GM13976 (cell line): ENCODE data around the gene DDX52.

Experiments used
- DNase-seq: peaks from one replicate; pipeline ENCODE4 v3.0.0; 2012; ENCODE audit warnings: low spot score
- in situ Hi-C: fragments of 300-500 bp; cut with MboI; formaldehyde crosslinking; loops from one replicate; pipeline ENCODE4 v1.12.0; 2022; ENCODE audit warnings: low sequenced_read_pairs, mixed read lengths, inconsistent platforms; ENCODE audit not compliant: unreplicated experiment
- TF ChIP-seq, protein P1 (sequence below): IDR thresholded peaks from 2 replicates; pipeline ENCODE4 v1.5.1; 2012; ENCODE audit warnings: borderline replicate concordance, mild to moderate bottlenecking; ENCODE audit not compliant: insufficient read depth; ENCODE audit errors: extremely low read depth, missing control alignments, control extremely low read depth

The DDX52 gene

DNA sequence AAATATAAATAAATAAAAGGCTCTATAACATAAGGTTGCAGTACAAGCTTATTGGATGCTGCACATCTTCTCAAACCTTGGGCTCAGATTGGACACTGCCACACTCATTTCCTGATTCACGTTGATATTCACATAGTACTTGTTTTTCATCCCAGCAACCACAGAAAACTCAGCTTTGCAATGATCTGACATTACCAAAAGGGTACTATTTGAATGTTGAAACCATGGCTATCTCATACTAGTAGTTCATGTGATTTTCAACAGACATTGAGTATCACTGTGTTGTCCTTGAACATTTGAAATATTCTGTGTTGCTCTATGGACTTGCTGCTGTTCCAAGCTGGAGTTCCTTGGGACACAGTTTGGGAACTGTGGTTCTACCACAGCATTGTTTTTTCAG lies 14.0 kb upstream of the DDX52 start:
- in situ Hi-C loops, result no loop called here
- TF ChIP-seq, protein P1, sequence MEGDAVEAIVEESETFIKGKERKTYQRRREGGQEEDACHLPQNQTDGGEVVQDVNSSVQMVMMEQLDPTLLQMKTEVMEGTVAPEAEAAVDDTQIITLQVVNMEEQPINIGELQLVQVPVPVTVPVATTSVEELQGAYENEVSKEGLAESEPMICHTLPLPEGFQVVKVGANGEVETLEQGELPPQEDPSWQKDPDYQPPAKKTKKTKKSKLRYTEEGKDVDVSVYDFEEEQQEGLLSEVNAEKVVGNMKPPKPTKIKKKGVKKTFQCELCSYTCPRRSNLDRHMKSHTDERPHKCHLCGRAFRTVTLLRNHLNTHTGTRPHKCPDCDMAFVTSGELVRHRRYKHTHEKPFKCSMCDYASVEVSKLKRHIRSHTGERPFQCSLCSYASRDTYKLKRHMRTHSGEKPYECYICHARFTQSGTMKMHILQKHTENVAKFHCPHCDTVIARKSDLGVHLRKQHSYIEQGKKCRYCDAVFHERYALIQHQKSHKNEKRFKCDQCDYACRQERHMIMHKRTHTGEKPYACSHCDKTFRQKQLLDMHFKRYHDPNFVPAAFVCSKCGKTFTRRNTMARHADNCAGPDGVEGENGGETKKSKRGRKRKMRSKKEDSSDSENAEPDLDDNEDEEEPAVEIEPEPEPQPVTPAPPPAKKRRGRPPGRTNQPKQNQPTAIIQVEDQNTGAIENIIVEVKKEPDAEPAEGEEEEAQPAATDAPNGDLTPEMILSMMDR, result no peak

GRCh38 chr17:37651849-37652248 lies 8.6 kb upstream of the DDX52 start:
- DNase-seq, result no peak
- in situ Hi-C loops, result no loop called here
- TF ChIP-seq, protein P1, result no peak

More for the DNA sequence above, 14.0 kb upstream of the DDX52 start:
- no peak for DNase-seq

- in situ Hi-C loops, result no loop called here
- TF ChIP-seq, protein P1, result peak; percentile 44
- DNase-seq, result peak; percentile 34
These were observed 7.3 kb upstream of the DDX52 start for GRCh38 chr17:37650419-37651003.

- in situ Hi-C loops, result no loop called here
- TF ChIP-seq, protein P1, result no peak
- no peak for DNase-seq
These were observed 5.3 kb upstream of the DDX52 start for GRCh38 chr17:37648555-37648954.

DNA sequence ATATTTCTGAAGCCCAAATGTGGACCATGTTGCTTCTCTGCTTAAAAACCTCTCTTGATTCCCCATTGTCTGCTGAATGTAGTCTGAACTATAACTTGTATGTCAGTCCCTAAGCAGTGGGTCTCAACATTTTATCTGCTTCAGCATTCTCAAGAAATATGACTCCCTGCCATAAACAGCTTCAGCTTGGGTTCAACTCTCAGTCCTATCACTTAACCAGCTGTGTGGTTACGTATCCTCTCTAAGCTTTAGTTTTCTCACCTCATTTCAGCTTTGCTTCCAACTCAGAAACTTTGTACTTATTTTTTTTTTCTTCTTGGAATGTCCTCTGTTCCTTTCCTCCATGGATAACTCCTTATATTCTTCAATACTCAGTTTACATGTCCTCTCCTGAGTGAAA lies 4.6 kb upstream of the DDX52 start:
- TF ChIP-seq, protein P1, result no peak
- in situ Hi-C loops, result no loop called here
- no peak for DNase-seq

DNA sequence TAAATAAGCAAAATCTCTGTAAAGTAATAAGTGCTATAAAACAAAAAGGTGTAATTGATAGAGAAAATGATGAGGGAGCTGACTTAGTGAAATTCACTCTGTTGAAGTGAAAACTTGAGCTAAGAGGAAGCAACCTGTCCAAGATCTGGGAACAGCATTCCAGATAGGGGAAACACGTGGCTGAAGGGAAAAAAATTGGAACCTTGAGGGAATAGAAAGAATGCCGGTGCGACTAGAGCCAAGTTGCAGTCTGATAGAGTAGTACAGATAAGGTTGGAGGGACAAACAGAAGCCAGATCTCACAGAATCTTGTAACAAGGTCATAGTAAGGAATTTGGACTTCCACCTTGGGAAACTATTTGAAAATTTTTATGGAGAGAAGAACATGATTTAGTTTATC lies 623 bp upstream of the DDX52 start:
- TF ChIP-seq, protein P1, result no peak
- in situ Hi-C loops, result no loop called here

More for the DNA sequence above, 623 bp upstream of the DDX52 start:
- no peak for DNase-seq
